GM23248 (cell line): ENCODE data around the gene SKI.

Experiments used
- EZH2 ChIP-seq: fragments of 200-600 bp; sonication (generic); IDR thresholded peaks from 2 replicates; pipeline ENCODE4 v1.6.1; 2018; ENCODE audit warnings: antibody characterized with exemption, mild to moderate bottlenecking; ENCODE audit not compliant: insufficient read depth, poor library complexity, severe bottlenecking
- EZH2phosphoT487 ChIP-seq: fragments of 200-600 bp; sonication (generic); IDR thresholded peaks from 2 replicates; pipeline ENCODE4 v1.6.1; 2018; ENCODE audit warnings: antibody characterized with exemption, moderate library complexity, mild to moderate bottlenecking, low read depth; ENCODE audit not compliant: insufficient read depth

- no peak for TF ChIP-seq EZH2
- no peak for TF ChIP-seq EZH2phosphoT487
Measured at GRCh38 chr1:2232255-2232915, 4.3 kb downstream of the SKI start.
